Measurements from ENCODE around the gene ZHX3. TPM values are rescaled to one million over a fixed set of nuclear protein-coding genes. Genes with fewer than 3 reads are reported as not detected.

ZHX3 gene
- total RNA-seq, 4 donors from 2014 or later: 89.3 to 173 (median 156) TPM

DNA sequence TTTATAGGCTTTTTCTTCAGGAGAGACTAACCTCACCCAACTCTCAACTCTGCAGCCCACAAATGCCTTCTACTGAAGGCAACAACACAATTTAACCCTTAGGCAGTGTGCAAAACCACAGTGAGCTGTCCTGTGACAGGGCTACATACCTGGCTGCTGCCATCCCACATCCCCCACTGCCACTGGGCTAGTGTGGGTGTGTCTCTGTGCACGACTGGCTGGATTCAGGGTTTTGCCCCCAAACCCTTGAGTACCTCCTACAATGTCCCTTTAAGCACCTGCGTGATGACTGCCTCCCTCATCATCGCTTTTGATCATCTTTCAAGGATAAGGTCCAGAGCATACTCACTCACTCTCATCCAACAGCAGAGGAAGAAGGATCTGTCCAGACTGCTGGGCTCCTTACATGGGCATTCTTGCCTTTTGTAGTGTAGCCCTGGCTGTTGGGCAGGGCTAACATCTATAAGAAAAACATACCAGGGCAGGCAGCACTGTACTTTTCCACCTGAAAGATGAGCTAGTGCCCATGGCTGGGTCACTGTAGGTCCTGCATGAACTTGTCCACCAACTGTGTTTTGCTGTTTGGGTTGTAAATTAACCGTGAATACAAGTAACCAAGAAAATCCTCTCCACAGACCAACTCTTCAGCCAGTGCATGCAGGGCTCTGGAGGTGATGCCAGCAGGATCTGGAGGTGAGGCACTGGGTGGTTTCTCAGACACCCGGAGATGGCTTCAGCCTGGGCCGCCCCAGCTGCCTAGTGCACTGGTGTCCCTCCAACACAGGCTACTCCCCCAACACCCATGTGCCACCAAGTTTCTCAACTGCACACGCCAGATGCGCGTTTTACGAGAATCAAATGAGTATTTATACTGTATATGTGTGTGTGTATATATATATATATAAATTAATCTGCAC, 135.0 kb downstream of the ZHX3 start:
- DNase-seq (ENCODE audit: extremely low spot score): peak; percentile 83
- Histone ChIP-seq H3K36me3 (peaks cover 8 to 49% (median 30%) of the 10 kb centered on the region in 4 donors), H3K27ac (replicated peaks in 1 of 4) (no peak overlapping the region), H3K4me1 (peaks cover 23 to 34% (median 31%) of the 10 kb centered on the region in 4 donors), H3K27me3 (no peaks in the 10 kb centered on the region), H3K9me3 (no peaks in the 10 kb centered on the region), H3K4me3 (no peak overlapping the region)
- 98% methylated on average over 10 of the region's 10 CpGs for WGBS
- intact Hi-C loops (cut with DNase I): no loop called here
- TF ChIP-seq, protein P1, sequence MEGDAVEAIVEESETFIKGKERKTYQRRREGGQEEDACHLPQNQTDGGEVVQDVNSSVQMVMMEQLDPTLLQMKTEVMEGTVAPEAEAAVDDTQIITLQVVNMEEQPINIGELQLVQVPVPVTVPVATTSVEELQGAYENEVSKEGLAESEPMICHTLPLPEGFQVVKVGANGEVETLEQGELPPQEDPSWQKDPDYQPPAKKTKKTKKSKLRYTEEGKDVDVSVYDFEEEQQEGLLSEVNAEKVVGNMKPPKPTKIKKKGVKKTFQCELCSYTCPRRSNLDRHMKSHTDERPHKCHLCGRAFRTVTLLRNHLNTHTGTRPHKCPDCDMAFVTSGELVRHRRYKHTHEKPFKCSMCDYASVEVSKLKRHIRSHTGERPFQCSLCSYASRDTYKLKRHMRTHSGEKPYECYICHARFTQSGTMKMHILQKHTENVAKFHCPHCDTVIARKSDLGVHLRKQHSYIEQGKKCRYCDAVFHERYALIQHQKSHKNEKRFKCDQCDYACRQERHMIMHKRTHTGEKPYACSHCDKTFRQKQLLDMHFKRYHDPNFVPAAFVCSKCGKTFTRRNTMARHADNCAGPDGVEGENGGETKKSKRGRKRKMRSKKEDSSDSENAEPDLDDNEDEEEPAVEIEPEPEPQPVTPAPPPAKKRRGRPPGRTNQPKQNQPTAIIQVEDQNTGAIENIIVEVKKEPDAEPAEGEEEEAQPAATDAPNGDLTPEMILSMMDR (IDR thresholded peaks at IDR 0.05): no peak
- TF ChIP-seq POLR2A (IDR thresholded peaks at IDR 0.05; ENCODE audit: low read depth) (no peak), POLR2AphosphoS5 (IDR thresholded peaks at IDR 0.05) (no peak), EP300 (IDR thresholded peaks at IDR 0.05) (no peak)

DNA sequence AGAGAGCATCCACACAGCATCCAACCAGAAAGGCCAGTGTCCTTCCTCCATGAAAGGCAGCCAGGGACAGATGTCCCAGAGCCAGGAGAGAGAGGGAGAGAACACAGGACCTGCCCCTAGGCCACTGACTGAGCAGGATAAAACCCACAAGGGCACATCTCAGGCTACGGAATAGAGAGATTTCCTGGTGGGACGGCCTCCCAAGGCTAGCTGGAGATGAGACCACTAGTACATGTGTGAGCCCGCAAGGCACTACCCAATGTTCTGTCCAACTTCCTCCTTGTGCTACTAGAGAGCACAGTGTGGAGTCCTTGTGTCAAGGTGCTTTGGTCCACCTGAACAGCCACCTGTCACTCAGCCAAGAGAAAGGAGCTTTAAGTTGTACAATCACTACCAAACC, 136.0 kb downstream of the ZHX3 start:
- peaks cover 33 to 44% (median 41%) of the 10 kb centered on the region in 4 donors for H3K4me1 ChIP-seq
- intact Hi-C loops (cut with DNase I): no loop called here
- H3K9me3 ChIP-seq: no peaks in the 10 kb centered on the region
- no peaks in the 10 kb centered on the region for H3K27me3 ChIP-seq
- peaks cover 8 to 49% (median 34%) of the 10 kb centered on the region in 4 donors for H3K36me3 ChIP-seq
- TF ChIP-seq EP300 (IDR thresholded peaks at IDR 0.05) (no peak), POLR2A (IDR thresholded peaks at IDR 0.05; ENCODE audit: low read depth) (no peak), POLR2AphosphoS5 (IDR thresholded peaks at IDR 0.05) (no peak)
- TF ChIP-seq, protein P1 (IDR thresholded peaks at IDR 0.05): no peak
- DNase-seq (ENCODE audit: extremely low spot score): peak; percentile 55
- 100% methylated on average over 2 of the region's 3 CpGs for WGBS
- H3K4me3 ChIP-seq: no peak overlapping the region
- no peak overlapping the region for H3K27ac ChIP-seq (replicated peaks in 1 of 4)

DNA sequence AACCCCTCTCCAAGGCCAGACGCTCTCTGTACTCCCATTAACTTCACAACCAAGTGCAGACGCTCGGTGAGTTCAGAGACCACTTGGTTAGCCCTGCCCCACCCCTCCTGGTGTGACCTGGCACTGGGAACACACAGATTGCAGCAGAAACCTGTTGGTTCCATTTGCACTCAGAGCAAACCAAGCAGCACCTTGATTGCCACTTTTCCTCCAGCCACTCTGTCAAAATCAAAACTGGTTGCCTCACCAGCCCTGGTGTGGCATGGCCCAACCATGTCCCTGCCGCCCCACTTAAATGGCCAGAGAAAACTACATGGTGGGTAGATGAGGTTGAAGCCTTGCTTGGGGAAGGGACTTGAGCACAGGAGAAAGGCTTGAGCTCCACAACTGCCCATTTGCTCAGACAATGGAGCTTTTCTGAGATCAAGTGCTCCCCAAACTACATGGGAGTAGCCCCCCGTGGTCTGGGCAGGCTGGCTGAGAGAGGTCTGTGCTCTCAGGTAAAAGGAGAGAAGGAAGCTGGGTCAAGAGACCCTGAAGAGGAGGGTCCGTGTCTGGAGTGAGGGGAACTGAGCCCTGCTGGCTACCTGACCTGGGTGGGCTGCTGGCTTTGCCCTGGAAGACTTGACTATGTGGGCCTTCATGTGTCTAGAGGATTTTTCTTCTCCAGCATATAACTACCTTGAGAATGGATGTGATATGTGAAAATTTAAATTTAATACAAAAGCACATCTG, 136.8 kb downstream of the ZHX3 start:
- Histone ChIP-seq H3K36me3 (peaks cover 8 to 49% (median 39%) of the 10 kb centered on the region in 4 donors), H3K27me3 (no peaks in the 10 kb centered on the region), H3K9me3 (no peaks in the 10 kb centered on the region), H3K4me1 (peaks cover 41 to 52% (median 49%) of the 10 kb centered on the region in 4 donors), H3K27ac (replicated peaks in 1 of 4) (peak overlapping the region in 2 of 4 donors; percentile 77 to 85), H3K4me3 (no peak overlapping the region)
- DNase-seq (ENCODE audit: extremely low spot score): no peak
- intact Hi-C loops (cut with DNase I): no loop called here
- TF ChIP-seq EP300 (IDR thresholded peaks at IDR 0.05) (no peak), POLR2A (IDR thresholded peaks at IDR 0.05; ENCODE audit: low read depth) (no peak), POLR2AphosphoS5 (IDR thresholded peaks at IDR 0.05) (no peak)
- TF ChIP-seq, protein P1 (IDR thresholded peaks at IDR 0.05): no peak
- WGBS: 92% methylated on average over 6 of the region's 6 CpGs

DNA sequence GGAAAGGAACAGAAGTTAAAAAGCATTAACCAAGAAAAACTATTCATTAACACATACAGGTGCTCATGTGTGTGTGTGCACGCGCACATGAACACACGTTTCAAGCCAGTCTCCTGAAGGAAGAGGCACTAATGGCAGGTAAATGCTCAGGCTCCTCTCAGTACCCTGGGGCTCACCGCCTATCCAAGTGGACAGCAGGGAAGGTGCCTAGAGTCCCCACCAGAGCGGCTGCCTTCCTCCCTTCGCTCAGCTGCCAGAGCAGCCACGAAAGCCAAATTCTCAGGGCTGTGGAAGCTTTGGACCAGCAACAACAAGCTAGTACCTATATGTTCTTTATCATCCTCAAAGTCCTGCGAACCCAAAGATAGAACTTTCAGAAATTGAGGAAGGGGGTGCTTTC, 137.6 kb downstream of the ZHX3 start:
- no peak for TF ChIP-seq POLR2A (IDR thresholded peaks at IDR 0.05; ENCODE audit: low read depth)
- no peak for TF ChIP-seq EP300 (IDR thresholded peaks at IDR 0.05)
- TF ChIP-seq, protein P1 (IDR thresholded peaks at IDR 0.05): no peak
- no peak for TF ChIP-seq POLR2AphosphoS5 (IDR thresholded peaks at IDR 0.05)
- Histone ChIP-seq H3K27me3 (no peaks in the 10 kb centered on the region), H3K4me1 (peaks cover 49 to 60% (median 57%) of the 10 kb centered on the region in 4 donors), H3K36me3 (peaks cover 8 to 54% (median 39%) of the 10 kb centered on the region in 4 donors), H3K4me3 (no peak overlapping the region), H3K9me3 (no peaks in the 10 kb centered on the region), H3K27ac (replicated peaks in 1 of 4) (peak overlapping the region; percentile 77 to 85 (median 81))
- DNase-seq (ENCODE audit: extremely low spot score): no peak
- intact Hi-C loops (cut with DNase I): loop anchor here (5.0 kb wide), 1 partner anchor 67 kb away; no protein-coding TSS in a partner anchor
- 91% methylated on average over 8 of the region's 8 CpGs for WGBS

Measured in esophagus muscularis mucosa (tissue), 4 donors.